PC-3 (cell line): Measurements from ENCODE around the gene PTPRE. TPM values are rescaled to one million over a fixed set of nuclear protein-coding genes. Genes with fewer than 3 reads are reported as not detected.

Source experiments
- ATAC-seq: fragments of 200-7000 bp; cut with Tn5 transposase; 2 replicates; pipeline ENCODE4 v1.9.1; 2020; ENCODE audit warnings: mild to moderate bottlenecking, moderate library complexity
- BruUV-seq: library from RNA; stranded (reverse); fragments of 400-500 nt; replicated peaks from 2 replicates; lab custom pipeline; 2021; lab: Mats Ljungman, UMichigan
- CTCF ChIA-PET: fragments of 300-600 bp; sonication (Branson Sonifier 250); formaldehyde crosslinking; loops from one replicate; lab custom pipeline; 2022; ENCODE audit warnings: antibody characterized with exemption; lab: Charles Lee
- POLR2A ChIA-PET: fragments of 300-600 bp; sonication (Branson Sonifier 250); formaldehyde crosslinking; loops from one replicate; lab custom pipeline; 2022; ENCODE audit warnings: antibody characterized with exemption; ENCODE audit not compliant: unreplicated experiment; lab: Charles Lee
- DNase-seq: peaks from one replicate; pipeline ENCODE4 v3.0.0-alpha.2; 2015
- H2AFZ ChIP-seq: fragments of 300-600 bp; sonication (generic); 2 replicates; pipeline ENCODE4 v1.6.0; 2016; ENCODE audit warnings: antibody characterized with exemption, low read length
- H3F3A ChIP-seq: fragments of 300-600 bp; sonication (generic); one replicate; pipeline ENCODE4 v1.6.0; 2017; ENCODE audit warnings: antibody characterized with exemption, low read length, control low read depth, mild to moderate bottlenecking; ENCODE audit not compliant: unreplicated experiment
- H3K27ac ChIP-seq: fragments of 300-600 bp; sonication (generic); 2 replicates; pipeline ENCODE4 v1.5.1; 2016; ENCODE audit warnings: mild to moderate bottlenecking, low read length
- H3K27me3 ChIP-seq: fragments of 300-600 bp; sonication (generic); 2 replicates; pipeline ENCODE4 v1.6.1; 2016; ENCODE audit warnings: low read length, mixed read lengths
- H3K36me3 ChIP-seq: fragments of 300-600 bp; sonication (generic); 2 replicates; pipeline ENCODE4 v1.6.1; 2016; ENCODE audit warnings: low read depth, mixed run types, low read length, mixed read lengths
- H3K4me1 ChIP-seq: fragments of 300-600 bp; sonication (generic); 2 replicates; pipeline ENCODE4 v1.5.1; 2016; ENCODE audit warnings: low read length; ENCODE audit not compliant: insufficient read depth
- H3K4me2 ChIP-seq: fragments of 300-600 bp; sonication (generic); 2 replicates; pipeline ENCODE4 v1.6.0; 2016; ENCODE audit warnings: low read length
- H3K4me3 ChIP-seq: fragments of 300-600 bp; sonication (generic); 2 replicates; pipeline ENCODE4 v1.5.1; 2016; ENCODE audit warnings: mild to moderate bottlenecking, low read length, mixed read lengths
- H3K79me2 ChIP-seq: fragments of 300-600 bp; sonication (generic); 2 replicates; pipeline ENCODE4 v1.6.1; 2017; ENCODE audit warnings: low read length, mixed read lengths
- H3K9ac ChIP-seq: fragments of 300-600 bp; sonication (generic); 2 replicates; pipeline ENCODE4 v1.6.0; 2016; ENCODE audit warnings: mild to moderate bottlenecking, low read length
- H3K9me2 ChIP-seq: fragments of 300-600 bp; sonication (generic); replicated peaks from 2 replicates; pipeline ENCODE4 v1.6.1; 2016; ENCODE audit warnings: mixed run types, low read length, mixed read lengths
- H3K9me3 ChIP-seq: fragments of 300-600 bp; sonication (generic); 2 replicates; pipeline ENCODE4 v1.6.1; 2016; ENCODE audit warnings: low read length, mixed read lengths
- H4K20me1 ChIP-seq: fragments of 300-600 bp; sonication (generic); 2 replicates; pipeline ENCODE4 v1.6.1; 2016; ENCODE audit warnings: low read length, mixed read lengths
- EZH2 ChIP-seq: fragments of 300-600 bp; sonication (generic); IDR thresholded peaks from one replicate; pipeline ENCODE4 v1.6.1; 2017; ENCODE audit warnings: antibody characterized with exemption, mild to moderate bottlenecking, low read length; ENCODE audit not compliant: unreplicated experiment
- EZH2phosphoT487 ChIP-seq: fragments of 300-600 bp; sonication (generic); IDR thresholded peaks from 2 replicates; pipeline ENCODE4 v1.6.1; 2018; ENCODE audit warnings: mild to moderate bottlenecking, antibody characterized with exemption, low read length, borderline replicate concordance
- intact Hi-C: fragments of 100-400 bp; cut with micrococcal nuclease; formaldehyde crosslinking; loops from 2 replicates; pipeline ENCODE4 v1.9.0; 2023
- total RNA-seq: library from RNA; depleted of rRNA; stranded (reverse); fragments of >200 nt; gene quantifications from 2 replicates; pipeline ENCODE4 v1.2.3, GENCODE V29; 2014
- TF ChIP-seq, protein P1 (sequence below): fragments of 300-600 bp; sonication (generic); conservative IDR thresholded peaks from 2 replicates; pipeline ENCODE4 v1.5.1; 2017; ENCODE audit warnings: antibody characterized with exemption, low read depth, mild to moderate bottlenecking, low read length

PTPRE gene
- total RNA-seq, 1 experiment from 2014 or later: 3.1 TPM

DNA sequence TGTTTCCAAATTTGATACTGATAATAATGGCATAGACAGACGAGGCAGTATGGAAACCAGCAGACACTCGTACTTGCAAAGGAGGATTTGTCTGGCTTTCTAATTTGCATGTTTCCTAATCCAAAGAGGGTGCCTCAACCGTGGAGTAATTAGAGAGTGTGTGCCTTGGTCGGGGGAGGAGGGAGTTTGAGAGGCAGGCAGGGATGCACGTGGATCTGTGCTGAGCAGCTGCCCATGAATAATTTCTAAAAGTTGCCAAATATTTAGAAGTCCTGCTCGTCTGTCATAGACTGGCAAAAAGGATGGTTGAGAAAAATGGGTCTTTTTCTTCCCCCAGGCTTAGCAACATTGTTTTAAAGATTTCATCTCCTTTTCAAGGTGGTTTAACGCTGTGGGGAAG is 69.4 kb downstream of the PTPRE start:
- Histone ChIP-seq H3K9me3 (no peaks in the 10 kb centered on the region), H3K4me1 (peaks cover 9% of the 10 kb centered on the region; the same call in 1 of the 2 replicates), H3K79me2 (no peaks in the 10 kb centered on the region), H3K36me3 (no peaks in the 10 kb centered on the region), H3K27ac (no peak overlapping the region), H2AFZ (no peak overlapping the region), H4K20me1 (no peaks in the 10 kb centered on the region), H3K27me3 (no peaks in the 10 kb centered on the region), H3K9ac (no peak overlapping the region), H3K4me3 (no peak overlapping the region), H3F3A (no peaks in the 10 kb centered on the region), H3K4me2 (no peak overlapping the region), H3K9me2 (no peaks in the 10 kb centered on the region)
- no peak for DNase-seq
- POLR2A ChIA-PET: no interaction called here
- CTCF ChIA-PET: no interaction called here
- TF ChIP-seq EZH2 (no peak), EZH2phosphoT487 (no peak)
- TF ChIP-seq, protein P1, sequence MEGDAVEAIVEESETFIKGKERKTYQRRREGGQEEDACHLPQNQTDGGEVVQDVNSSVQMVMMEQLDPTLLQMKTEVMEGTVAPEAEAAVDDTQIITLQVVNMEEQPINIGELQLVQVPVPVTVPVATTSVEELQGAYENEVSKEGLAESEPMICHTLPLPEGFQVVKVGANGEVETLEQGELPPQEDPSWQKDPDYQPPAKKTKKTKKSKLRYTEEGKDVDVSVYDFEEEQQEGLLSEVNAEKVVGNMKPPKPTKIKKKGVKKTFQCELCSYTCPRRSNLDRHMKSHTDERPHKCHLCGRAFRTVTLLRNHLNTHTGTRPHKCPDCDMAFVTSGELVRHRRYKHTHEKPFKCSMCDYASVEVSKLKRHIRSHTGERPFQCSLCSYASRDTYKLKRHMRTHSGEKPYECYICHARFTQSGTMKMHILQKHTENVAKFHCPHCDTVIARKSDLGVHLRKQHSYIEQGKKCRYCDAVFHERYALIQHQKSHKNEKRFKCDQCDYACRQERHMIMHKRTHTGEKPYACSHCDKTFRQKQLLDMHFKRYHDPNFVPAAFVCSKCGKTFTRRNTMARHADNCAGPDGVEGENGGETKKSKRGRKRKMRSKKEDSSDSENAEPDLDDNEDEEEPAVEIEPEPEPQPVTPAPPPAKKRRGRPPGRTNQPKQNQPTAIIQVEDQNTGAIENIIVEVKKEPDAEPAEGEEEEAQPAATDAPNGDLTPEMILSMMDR: no peak
- no peak for ATAC-seq
- BruUV-seq: no TSS peak
- intact Hi-C loops: no loop called here

DNA sequence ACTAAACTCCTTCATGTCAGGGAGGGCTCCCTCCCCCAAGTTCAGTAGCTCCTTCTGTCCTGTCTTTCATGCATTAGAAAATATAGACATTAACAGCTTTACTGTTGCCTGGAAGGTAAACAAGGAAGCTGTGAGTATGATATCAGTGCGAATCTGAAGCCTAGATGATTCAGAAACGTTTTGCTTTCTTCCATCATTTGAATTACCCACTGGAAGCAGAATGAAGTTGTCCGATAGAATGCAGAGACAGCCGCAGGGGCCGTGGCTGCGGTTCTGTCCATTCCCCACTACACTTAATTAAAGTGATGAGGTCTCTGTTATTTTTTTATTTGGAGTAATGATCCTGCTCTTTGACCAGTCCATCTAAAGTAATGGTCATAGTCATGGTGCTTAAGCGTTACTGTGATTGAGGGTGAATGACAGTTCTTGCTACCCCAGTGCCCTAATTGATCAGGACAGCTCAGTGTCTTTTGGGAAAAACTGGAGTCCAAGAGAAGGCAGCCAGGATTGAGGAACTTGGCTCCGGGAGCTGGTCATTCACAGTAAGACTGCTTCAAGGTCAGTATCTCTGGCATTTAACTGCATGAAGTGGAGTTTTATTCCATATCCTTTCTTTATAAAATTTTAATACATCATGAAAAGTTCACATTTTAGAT is 69.9 kb downstream of the PTPRE start:
- Histone ChIP-seq H3K9me3 (no peaks in the 10 kb centered on the region), H4K20me1 (no peaks in the 10 kb centered on the region), H3K36me3 (no peaks in the 10 kb centered on the region), H3K4me2 (no peak overlapping the region), H3K4me1 (peaks cover 9% of the 10 kb centered on the region; the same call in 1 of the 2 replicates), H3K4me3 (no peak overlapping the region), H3K9me2 (no peaks in the 10 kb centered on the region), H3K27ac (no peak overlapping the region), H2AFZ (no peak overlapping the region), H3K79me2 (no peaks in the 10 kb centered on the region), H3F3A (no peaks in the 10 kb centered on the region), H3K27me3 (no peaks in the 10 kb centered on the region), H3K9ac (no peak overlapping the region)
- TF ChIP-seq, protein P1: no peak
- intact Hi-C loops: no loop called here
- ChIA-PET CTCF (no interaction called here), POLR2A (no interaction called here)
- ATAC-seq (no peak), DNase-seq (no peak)
- BruUV-seq: no TSS peak

DNA sequence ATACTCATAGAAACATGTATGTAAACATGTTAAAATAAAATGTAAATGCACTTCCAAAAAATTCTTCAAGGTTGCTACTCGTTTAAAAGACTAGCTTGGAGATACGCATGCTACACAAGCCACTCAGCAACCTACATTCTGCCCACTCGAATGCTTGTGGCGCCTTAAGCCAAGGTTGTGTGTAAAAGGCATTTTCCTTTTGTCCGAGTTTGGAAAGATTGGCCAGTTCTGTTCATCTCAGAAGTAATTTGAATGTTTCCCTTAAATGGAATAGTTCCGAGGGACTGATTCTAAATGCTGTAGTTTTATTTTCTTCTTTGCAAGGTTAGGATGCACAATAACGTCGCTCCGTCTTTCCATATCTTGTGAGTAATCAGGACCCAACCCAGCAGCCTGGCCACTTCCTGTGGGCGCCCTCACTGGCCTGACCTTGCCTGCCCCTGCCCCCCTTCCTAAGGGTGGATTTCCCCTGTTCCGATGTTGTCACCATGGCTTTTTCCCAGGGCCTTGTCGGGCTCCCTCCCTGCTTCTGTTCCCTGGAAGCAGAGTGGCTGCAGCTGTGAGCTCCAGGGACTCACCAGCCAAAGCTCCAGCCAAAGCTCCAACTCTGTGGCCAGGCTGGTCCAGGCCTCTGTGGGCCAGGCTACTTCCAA is 70.6 kb downstream of the PTPRE start:
- ChIA-PET CTCF (no interaction called here), POLR2A (no interaction called here)
- Histone ChIP-seq H3K79me2 (no peaks in the 10 kb centered on the region), H3K4me3 (no peak overlapping the region), H3K9ac (no peak overlapping the region), H2AFZ (no peak overlapping the region), H3K36me3 (no peaks in the 10 kb centered on the region), H3K4me2 (peak overlapping the region; percentile 23; the same call in 1 of the 2 replicates), H3F3A (no peaks in the 10 kb centered on the region), H3K4me1 (peaks cover 9% of the 10 kb centered on the region; the same call in 1 of the 2 replicates), H3K9me2 (no peaks in the 10 kb centered on the region), H3K27ac (no peak overlapping the region), H3K9me3 (no peaks in the 10 kb centered on the region), H3K27me3 (no peaks in the 10 kb centered on the region), H4K20me1 (no peaks in the 10 kb centered on the region)
- intact Hi-C loops: no loop called here
- peak; percentile 17 for DNase-seq
- no peak for ATAC-seq
- no peak for TF ChIP-seq EZH2phosphoT487
- TF ChIP-seq EZH2: no peak
- TF ChIP-seq, protein P1: no peak
- BruUV-seq: no TSS peak
